Mesodermal cell (in vitro differentiated cells): ENCODE measurements around the gene WDR45B.

Experiments
- H3K27ac ChIP-seq: 2 replicates; pipeline ENCODE4 v1.7.0; 2013; ENCODE audit warnings: mild to moderate bottlenecking, low read depth, low read length, moderate library complexity; ENCODE audit not compliant: severe bottlenecking
- H3K36me3 ChIP-seq: 2 replicates; pipeline ENCODE4 v1.7.1; 2013; ENCODE audit warnings: mild to moderate bottlenecking, low read length, moderate library complexity; ENCODE audit not compliant: control insufficient read depth, insufficient read depth
- H3K4me1 ChIP-seq: one replicate; pipeline ENCODE4 v1.7.1; 2013; ENCODE audit warnings: mild to moderate bottlenecking, low read length; ENCODE audit not compliant: insufficient read depth, control insufficient read depth, poor library complexity, severe bottlenecking
- H3K4me3 ChIP-seq: 2 replicates; pipeline ENCODE4 v1.7.0; 2013; ENCODE audit warnings: low read length, control low read depth, mild to moderate bottlenecking; ENCODE audit not compliant: insufficient read depth, poor library complexity, severe bottlenecking; ENCODE audit errors: extremely low read depth
- H3K9me3 ChIP-seq: 2 replicates; pipeline ENCODE4 v1.7.1; 2013; ENCODE audit warnings: mild to moderate bottlenecking, low read length, moderate library complexity; ENCODE audit not compliant: control insufficient read depth
- WGBS, 2 experiments: methylation state at CpG; one replicate each; pipeline ENCODE4 v1.1.5; 2013; ENCODE audit warnings: missing lambda C conversion rate in 2 of 2; ENCODE audit not compliant: insufficient coverage in 2 of 2; 5-methylcytosine and 5-hydroxymethylcytosine counted together

The WDR45B gene

GRCh38 chr17:82642022-82642421 is 6.2 kb downstream of the WDR45B start:
- WGBS, 2 experiments: 94% methylated on average over 11 to 14 of the region's 14 CpGs
- peaks cover 3% of the 10 kb centered on the region for H3K4me1 ChIP-seq
- no peak overlapping the region for H3K27ac ChIP-seq
- H3K9me3 ChIP-seq: peaks cover 8% of the 10 kb centered on the region
- peaks cover 72% of the 10 kb centered on the region for H3K36me3 ChIP-seq
- no peak overlapping the region for H3K4me3 ChIP-seq

- Histone ChIP-seq H3K4me1 (no peaks in the 10 kb centered on the region), H3K36me3 (peaks cover 88% of the 10 kb centered on the region), H3K4me3 (no peak overlapping the region), H3K27ac (no peak overlapping the region), H3K9me3 (peaks cover 9% of the 10 kb centered on the region)
- WGBS, 2 experiments: 96% methylated on average over 4 of the region's 5 CpGs
Measured at GRCh38 chr17:82640036-82640435, 8.2 kb downstream of the WDR45B start.

GRCh38 chr17:82639628-82640027 is 8.6 kb downstream of the WDR45B start:
- 97 to 100% methylated on average over 5 to 9 of the region's 14 CpGs for WGBS, 2 experiments
- Histone ChIP-seq H3K36me3 (peaks cover 86% of the 10 kb centered on the region), H3K4me3 (no peak overlapping the region), H3K27ac (no peak overlapping the region), H3K4me1 (no peaks in the 10 kb centered on the region), H3K9me3 (peaks cover 9% of the 10 kb centered on the region)

- Histone ChIP-seq H3K9me3 (peaks cover 9% of the 10 kb centered on the region), H3K4me1 (no peaks in the 10 kb centered on the region), H3K36me3 (peaks cover 83% of the 10 kb centered on the region), H3K27ac (no peak overlapping the region), H3K4me3 (no peak overlapping the region)
- WGBS, 2 experiments: 100% methylated on average over 1 of the region's 5 CpGs; no CpG with 5 or more reads in 1 of the 2 experiments
Measured at GRCh38 chr17:82638183-82638773, 10.0 kb downstream of the WDR45B start.

GRCh38 chr17:82636626-82637598 is 11.3 kb downstream of the WDR45B start:
- 99% methylated on average over 11 to 13 of the region's 16 CpGs for WGBS, 2 experiments
- Histone ChIP-seq H3K4me1 (no peaks in the 10 kb centered on the region), H3K36me3 (peaks cover 83% of the 10 kb centered on the region), H3K27ac (no peak overlapping the region), H3K4me3 (no peak overlapping the region), H3K9me3 (peaks cover 9% of the 10 kb centered on the region)

- H3K36me3 ChIP-seq: peaks cover 83% of the 10 kb centered on the region
- no peak overlapping the region for H3K27ac ChIP-seq
- no peak overlapping the region for H3K4me3 ChIP-seq
- H3K9me3 ChIP-seq: peaks cover 9% of the 10 kb centered on the region
- no peaks in the 10 kb centered on the region for H3K4me1 ChIP-seq
Measured at GRCh38 chr17:82633343-82633742, 14.9 kb downstream of the WDR45B start.

GRCh38 chr17:82632451-82632850 is 15.8 kb downstream of the WDR45B start:
- no peak overlapping the region for H3K4me3 ChIP-seq
- 92 to 98% methylated on average over 8 of the region's 8 CpGs for WGBS, 2 experiments
- no peak overlapping the region for H3K27ac ChIP-seq
- H3K4me1 ChIP-seq: no peaks in the 10 kb centered on the region
- H3K9me3 ChIP-seq: peaks cover 5% of the 10 kb centered on the region
- peaks cover 87% of the 10 kb centered on the region for H3K36me3 ChIP-seq

GRCh38 chr17:82631544-82631943 is 16.7 kb downstream of the WDR45B start:
- H3K27ac ChIP-seq: no peak overlapping the region
- 84 to 94% methylated on average over 3 to 5 of the region's 6 CpGs for WGBS, 2 experiments

GRCh38 chr17:82630212-82630611 is 18.0 kb downstream of the WDR45B start:
- H3K36me3 ChIP-seq: peaks cover 88% of the 10 kb centered on the region
- 92 to 93% methylated on average over 10 to 12 of the region's 12 CpGs for WGBS, 2 experiments
- H3K4me1 ChIP-seq: no peaks in the 10 kb centered on the region
- no peaks in the 10 kb centered on the region for H3K9me3 ChIP-seq
- no peak overlapping the region for H3K4me3 ChIP-seq
- H3K27ac ChIP-seq: no peak overlapping the region

More at GRCh38 chr17:82631544-82631943, 16.7 kb downstream of the WDR45B start:
- Histone ChIP-seq H3K4me3 (no peak overlapping the region), H3K4me1 (no peaks in the 10 kb centered on the region), H3K36me3 (peaks cover 87% of the 10 kb centered on the region), H3K9me3 (no peaks in the 10 kb centered on the region)

- Histone ChIP-seq H3K36me3 (peaks cover 92% of the 10 kb centered on the region), H3K4me3 (no peak overlapping the region)
- WGBS, 2 experiments: 85 to 94% methylated on average over 7 to 8 of the region's 8 CpGs
Measured at GRCh38 chr17:82629748-82630147, 18.5 kb downstream of the WDR45B start.

GRCh38 chr17:82627405-82627804 is 20.8 kb downstream of the WDR45B start:
- Histone ChIP-seq H3K4me3 (no peak overlapping the region), H3K9me3 (no peaks in the 10 kb centered on the region), H3K4me1 (no peaks in the 10 kb centered on the region), H3K27ac (no peak overlapping the region), H3K36me3 (peaks cover 91% of the 10 kb centered on the region)
- 97% methylated on average over 18 to 20 of the region's 21 CpGs for WGBS, 2 experiments

More at GRCh38 chr17:82629748-82630147, 18.5 kb downstream of the WDR45B start:
- H3K4me1 ChIP-seq: no peaks in the 10 kb centered on the region
- H3K27ac ChIP-seq: no peak overlapping the region
- no peaks in the 10 kb centered on the region for H3K9me3 ChIP-seq
